ENCODE measurements around the gene CACNA1A.
A peak's percentile ranks its signal among the peaks of the same experiment; 100 is the strongest.
"Not testable (repeated sequence)": the region's sequence is repeated elsewhere in the genome, so short reads cannot be mapped to it uniquely, and the experiment has no call there.

Gene CACNA1A

GRCh38 chr19:13208672-13209483 is 297.4 kb downstream of the CACNA1A start:
- Histone ChIP-seq H3K27ac (no peak overlapping the region), H3K4me3 (ENCODE audit: low read depth, low read length) (peak overlapping the region; percentile 32)
- TF ChIP-seq CTCF (IDR thresholded peaks at IDR 0.05; ENCODE audit: low read depth, low read length, missing control alignments), result no peak

GRCh38 chr19:13207846-13208671 is 298.2 kb downstream of the CACNA1A start:
- peak; percentile 54 for DNase-seq
- no peak for TF ChIP-seq CTCF (IDR thresholded peaks at IDR 0.05; ENCODE audit: low read depth, low read length, missing control alignments)
- Histone ChIP-seq H3K27me3 (replicated peaks) (no peaks in the 10 kb centered on the region), H3K4me3 (ENCODE audit: low read depth, low read length) (peak overlapping the region; percentile 39), H3K36me3 (replicated peaks) (no peaks in the 10 kb centered on the region), H3K27ac (peak overlapping the region; percentile 81)
- in situ Hi-C loops (cut with HindIII; ENCODE audit: low pct_ligation_motif_present, low sequenced_read_pairs), result no loop called here

More at GRCh38 chr19:13208672-13209483, 297.4 kb downstream of the CACNA1A start:
- DNase-seq, result no peak
- Histone ChIP-seq H3K27me3 (replicated peaks) (no peaks in the 10 kb centered on the region), H3K36me3 (replicated peaks) (no peaks in the 10 kb centered on the region)
- in situ Hi-C loops (cut with HindIII; ENCODE audit: low pct_ligation_motif_present, low sequenced_read_pairs), result no loop called here

- Histone ChIP-seq H3K4me3 (ENCODE audit: low read depth, low read length) (no peak overlapping the region), H3K27ac (peak overlapping the region; percentile 81), H3K36me3 (replicated peaks) (no peaks in the 10 kb centered on the region), H3K27me3 (replicated peaks) (no peaks in the 10 kb centered on the region)
- DNase-seq, result no peak
- TF ChIP-seq CTCF (IDR thresholded peaks at IDR 0.05; ENCODE audit: low read depth, low read length, missing control alignments), result no peak
- in situ Hi-C loops (cut with HindIII; ENCODE audit: low pct_ligation_motif_present, low sequenced_read_pairs), result no loop called here
Observed at GRCh38 chr19:13207237-13207845, 298.9 kb downstream of the CACNA1A start.

- Histone ChIP-seq H3K27me3 (replicated peaks) (no peaks in the 10 kb centered on the region), H3K27ac (no peak overlapping the region), H3K4me3 (ENCODE audit: low read depth, low read length) (no peak overlapping the region), H3K36me3 (replicated peaks) (no peaks in the 10 kb centered on the region)
- in situ Hi-C loops (cut with HindIII; ENCODE audit: low pct_ligation_motif_present, low sequenced_read_pairs), result no loop called here
- DNase-seq, result no peak
- TF ChIP-seq CTCF (IDR thresholded peaks at IDR 0.05; ENCODE audit: low read depth, low read length, missing control alignments), result no peak
Observed at GRCh38 chr19:13206587-13206986, 299.7 kb downstream of the CACNA1A start.

GRCh38 chr19:13202112-13202511 is 304.2 kb downstream of the CACNA1A start:
- H3K27me3 ChIP-seq (replicated peaks); H3K27ac ChIP-seq; in situ Hi-C loops (cut with HindIII; ENCODE audit: low pct_ligation_motif_present, low sequenced_read_pairs); H3K4me3 ChIP-seq (ENCODE audit: low read depth, low read length); H3K36me3 ChIP-seq (replicated peaks); DNase-seq: not testable (repeated sequence)

GRCh38 chr19:13198634-13199033 is 307.6 kb downstream of the CACNA1A start:
- in situ Hi-C loops (cut with HindIII; ENCODE audit: low pct_ligation_motif_present, low sequenced_read_pairs), result no loop called here
- H3K36me3 ChIP-seq (replicated peaks), result no peaks in the 10 kb centered on the region
- no peak for DNase-seq
- H3K4me3 ChIP-seq (ENCODE audit: low read depth, low read length), result no peak overlapping the region
- H3K27me3 ChIP-seq (replicated peaks), result no peaks in the 10 kb centered on the region
- TF ChIP-seq CTCF (IDR thresholded peaks at IDR 0.05; ENCODE audit: low read depth, low read length, missing control alignments), result no peak
- H3K27ac ChIP-seq, result no peak overlapping the region

Data from brain microvascular endothelial cell (primary cell).